Measurements from ENCODE around the gene RDM1.
"Not testable (repeated sequence)": the region's sequence is repeated elsewhere in the genome, so short reads cannot be mapped to it uniquely, and the experiment has no call there.

Gene RDM1

GRCh38 chr17:35897772-35898171 is 32.8 kb downstream of the RDM1 start:
- not testable (repeated sequence) for DNase-seq

- no peak for DNase-seq
These were observed 34.7 kb downstream of the RDM1 start for GRCh38 chr17:35895636-35896587.

- DNase-seq, result no peak
These were observed 36.4 kb downstream of the RDM1 start for GRCh38 chr17:35894206-35894605.

DNA sequence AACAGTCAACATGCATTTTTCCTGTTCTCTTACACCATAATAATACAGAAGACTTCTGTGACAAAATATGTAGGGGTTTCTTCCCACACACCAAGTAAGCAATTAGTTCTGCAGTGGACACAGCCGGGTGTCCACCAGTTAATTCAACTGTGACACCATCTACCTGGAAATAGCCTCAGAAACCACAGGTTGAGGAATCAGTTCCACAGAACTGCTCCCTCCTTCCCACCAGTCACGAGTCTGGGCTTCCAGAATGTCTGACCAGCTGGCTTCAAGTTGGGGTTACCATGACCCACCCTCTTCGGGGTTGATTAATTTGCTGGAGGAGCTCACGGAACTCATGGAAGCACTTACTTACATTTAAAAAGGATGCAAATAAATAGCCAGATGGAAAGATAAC is 36.8 kb downstream of the RDM1 start:
- no peak for DNase-seq

- DNase-seq, result no peak
These were observed 38.2 kb downstream of the RDM1 start for GRCh38 chr17:35892091-35893035.

DNA sequence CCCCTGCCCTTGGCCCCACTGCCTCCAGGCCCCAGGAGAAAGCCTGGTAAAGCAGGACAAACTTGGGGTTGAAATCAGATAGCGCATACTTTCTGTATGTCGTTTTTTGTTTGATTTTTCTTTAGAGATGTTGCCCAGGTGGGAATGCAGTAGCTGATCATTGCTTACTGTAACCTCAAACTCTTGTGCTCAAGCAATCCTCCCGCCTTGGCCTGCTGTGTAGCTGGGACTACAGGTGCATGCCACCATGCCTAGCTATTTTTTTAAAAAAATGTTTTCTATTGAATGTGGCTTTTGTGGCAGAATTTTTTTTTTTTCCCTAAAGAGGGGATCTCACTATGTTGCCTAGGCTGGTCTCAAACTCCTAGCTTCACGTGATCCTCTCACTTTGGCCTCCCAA is 39.3 kb downstream of the RDM1 start:
- DNase-seq, result no peak

DNA sequence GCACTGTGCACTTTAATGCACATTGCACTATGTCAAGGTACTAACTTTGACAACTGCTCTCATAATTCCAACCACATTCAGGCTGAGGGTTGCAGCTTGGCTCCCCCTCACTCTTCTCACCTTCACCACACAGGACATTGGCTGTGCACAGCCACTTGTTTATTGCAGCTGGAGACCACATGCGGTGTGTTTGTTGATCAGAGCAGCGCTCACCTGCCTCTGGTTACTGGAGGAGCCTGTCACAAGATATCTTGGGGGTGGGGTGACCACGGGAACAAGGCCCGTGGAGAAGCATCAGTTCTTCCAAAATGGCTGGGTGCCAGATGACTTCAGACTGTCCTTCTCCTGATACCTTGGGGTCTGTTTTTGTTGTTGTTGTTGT is 39.8 kb downstream of the RDM1 start:
- DNase-seq, result peak; percentile 11

DNA sequence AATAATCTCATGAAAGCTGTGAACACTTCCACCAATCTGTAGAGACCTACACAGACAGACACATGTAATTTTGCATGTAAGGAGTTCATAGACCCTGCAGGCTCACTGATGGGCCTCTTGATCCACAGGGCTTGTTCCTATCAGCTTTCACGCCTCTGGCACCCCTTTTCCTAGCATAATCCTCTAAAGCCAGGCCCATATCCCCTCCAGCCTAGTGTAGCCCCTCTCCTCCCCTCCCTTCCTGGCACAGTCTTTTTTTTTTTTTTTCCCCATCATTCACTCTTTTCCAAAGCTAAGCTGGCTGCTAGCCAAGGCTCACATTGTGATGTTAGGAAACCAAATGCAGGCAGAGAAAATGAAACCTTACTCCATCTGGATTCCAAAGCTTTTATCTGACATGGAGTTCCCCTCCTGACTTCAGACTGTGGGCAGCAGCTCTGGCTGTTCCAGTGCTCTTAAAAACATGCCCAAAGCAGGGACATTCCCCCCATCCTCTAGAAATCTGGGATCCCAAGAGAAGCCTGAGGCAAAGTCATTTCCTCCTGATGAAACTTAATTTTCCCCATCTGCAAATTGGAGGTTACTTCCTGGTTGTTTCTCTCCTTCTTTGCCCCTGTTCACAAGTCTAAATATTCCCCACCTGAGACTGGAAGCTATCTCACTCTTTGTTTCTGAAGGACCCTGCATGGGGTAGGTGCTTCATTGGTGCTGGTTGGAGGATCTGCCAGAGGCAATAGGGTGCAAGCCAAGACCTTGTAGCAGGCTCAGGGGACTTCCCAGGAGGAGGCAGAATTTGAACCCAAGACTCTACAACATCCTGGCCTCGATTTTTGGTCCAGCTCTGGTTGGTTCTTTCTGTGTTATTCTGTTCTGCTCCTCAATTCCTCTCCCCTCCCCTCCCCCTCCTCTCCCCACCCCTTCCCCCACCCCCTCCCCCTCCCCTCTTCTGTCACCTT is 40.5 kb downstream of the RDM1 start:
- DNase-seq, result peak; percentile 34

DNA sequence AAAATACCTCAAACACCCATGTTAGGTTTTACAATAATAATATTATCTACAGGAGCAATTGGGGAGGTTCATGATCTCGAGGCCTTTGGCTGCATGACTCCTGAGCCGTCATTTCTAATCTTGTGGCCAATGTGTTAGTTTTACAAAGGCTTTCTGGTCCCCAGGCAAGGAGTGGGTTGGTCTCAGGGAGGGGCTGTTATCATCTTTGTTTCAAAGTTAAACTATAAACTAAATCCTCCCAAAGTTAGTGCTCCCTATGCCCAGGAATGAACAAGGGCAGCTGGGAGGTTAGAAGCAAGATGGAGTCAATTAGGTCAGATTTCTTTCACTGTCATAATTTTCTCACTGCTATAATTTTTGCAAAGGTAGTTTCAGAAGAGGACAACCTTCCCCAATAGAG is 41.3 kb downstream of the RDM1 start:
- no peak for DNase-seq

DNA sequence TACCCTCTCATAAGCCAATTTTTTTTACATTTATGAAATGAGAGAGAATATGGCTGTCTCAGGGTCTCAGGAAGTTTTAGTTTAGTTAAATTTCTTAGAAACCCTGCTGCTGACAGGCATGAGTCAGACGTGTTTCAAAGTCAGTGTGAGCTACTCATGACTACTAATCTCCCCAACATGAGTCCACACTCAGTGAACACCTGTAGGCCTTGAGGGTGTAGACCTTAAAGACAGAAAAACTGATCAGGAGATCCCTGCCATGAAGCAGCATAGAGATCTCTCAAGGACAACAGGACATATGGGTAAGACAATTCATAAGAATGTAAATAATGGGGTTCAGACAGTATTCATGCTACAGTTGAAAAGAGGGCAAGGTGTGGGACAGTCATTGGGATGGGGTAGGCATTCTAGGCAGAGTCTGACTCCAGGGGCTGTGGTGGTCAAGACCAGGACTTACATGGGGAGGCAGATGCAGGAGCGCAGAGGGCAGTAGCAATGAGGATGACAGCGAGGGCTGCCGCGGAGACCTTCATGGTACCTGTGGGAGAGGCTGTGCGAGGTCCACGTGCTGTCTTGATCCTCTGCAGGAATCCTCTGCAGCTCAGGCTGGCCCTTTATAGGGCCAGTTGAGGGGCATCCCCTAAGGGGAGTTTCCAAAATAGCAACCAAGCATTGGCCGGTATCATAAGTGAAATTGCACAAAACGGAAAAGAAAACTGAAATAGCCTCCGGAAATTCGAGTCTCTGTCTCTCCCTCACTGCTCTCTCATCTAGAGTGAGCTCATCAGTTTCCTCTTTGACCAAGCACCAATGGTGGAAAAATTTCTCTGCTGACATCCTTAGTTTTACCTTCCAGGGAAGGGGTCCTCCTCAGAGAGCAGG is 50.6 kb downstream of the RDM1 start, which contains the start of gene CCL5:
Gene CCL5 (minus strand): TSS at position 588 of the 882 bp plus-strand sequence.
- DNase-seq, result no peak

DNA sequence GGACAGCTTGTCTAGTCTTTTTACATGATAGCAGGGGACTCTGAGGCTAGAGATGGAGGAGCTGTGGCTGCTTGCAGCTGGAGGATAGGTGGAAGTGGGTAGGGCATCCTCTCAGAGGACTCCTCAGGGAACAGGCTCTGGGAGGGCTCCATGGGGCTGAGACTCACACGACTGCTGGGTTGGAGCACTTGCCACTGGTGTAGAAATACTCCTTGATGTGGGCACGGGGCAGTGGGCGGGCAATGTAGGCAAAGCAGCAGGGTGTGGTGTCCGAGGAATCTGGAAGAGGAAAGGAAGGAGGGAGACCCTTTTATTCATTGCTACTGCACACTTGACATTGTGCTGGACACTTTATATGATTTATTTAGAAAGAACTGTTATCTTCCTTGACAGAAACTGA is 52.2 kb downstream of the RDM1 start:
- no peak for DNase-seq

DNA sequence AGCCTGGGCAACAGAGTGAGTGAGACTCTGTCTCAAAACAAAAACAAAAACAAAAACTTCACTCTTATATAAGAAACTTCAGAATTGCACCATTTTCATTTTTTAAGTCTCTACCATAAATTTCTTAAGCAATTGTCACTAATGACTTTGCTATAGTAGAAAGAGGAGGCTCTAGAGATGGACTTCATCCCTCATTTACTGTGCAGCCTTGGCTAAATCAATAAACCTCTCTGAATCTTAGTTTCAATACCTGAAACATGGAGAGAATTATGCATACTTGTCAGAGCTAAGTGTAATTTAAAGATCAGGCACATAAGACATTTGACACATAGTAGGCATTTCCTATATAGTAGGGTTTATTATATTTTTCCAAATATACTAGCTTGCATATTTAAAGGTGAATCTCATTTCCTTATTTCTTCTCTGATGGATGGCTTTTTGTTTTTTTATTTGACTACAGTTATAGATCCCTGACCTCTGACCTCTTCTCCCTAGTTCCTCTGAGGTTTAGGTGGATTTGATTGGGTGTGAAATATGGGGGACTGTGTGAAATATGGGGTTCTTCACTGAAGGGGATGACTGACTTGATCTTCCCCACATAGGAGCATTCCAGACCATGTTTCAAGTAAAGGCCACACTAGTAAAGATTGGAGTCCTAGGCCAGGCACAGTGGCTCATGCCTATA is 53.1 kb downstream of the RDM1 start:
- no peak for DNase-seq

GRCh38 chr17:35876534-35876933 is 54.0 kb downstream of the RDM1 start:
- no peak for DNase-seq

DNA sequence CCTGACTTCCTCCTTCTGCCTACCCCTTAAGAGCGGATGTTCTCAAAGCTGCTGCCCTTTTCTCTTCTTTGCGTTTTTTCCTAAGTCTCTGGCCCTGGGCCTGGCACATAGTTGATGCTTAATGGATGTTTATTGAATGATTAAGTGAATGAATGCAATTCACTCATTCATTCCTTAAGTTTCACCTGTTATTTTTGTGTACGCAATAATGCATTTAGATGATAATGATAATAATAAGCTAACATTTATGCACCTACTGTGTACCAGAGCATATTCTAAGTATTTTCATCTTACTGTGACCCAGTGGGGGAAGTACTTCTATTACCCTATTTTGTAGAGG is 54.8 kb downstream of the RDM1 start:
- DNase-seq, result no peak

DNA sequence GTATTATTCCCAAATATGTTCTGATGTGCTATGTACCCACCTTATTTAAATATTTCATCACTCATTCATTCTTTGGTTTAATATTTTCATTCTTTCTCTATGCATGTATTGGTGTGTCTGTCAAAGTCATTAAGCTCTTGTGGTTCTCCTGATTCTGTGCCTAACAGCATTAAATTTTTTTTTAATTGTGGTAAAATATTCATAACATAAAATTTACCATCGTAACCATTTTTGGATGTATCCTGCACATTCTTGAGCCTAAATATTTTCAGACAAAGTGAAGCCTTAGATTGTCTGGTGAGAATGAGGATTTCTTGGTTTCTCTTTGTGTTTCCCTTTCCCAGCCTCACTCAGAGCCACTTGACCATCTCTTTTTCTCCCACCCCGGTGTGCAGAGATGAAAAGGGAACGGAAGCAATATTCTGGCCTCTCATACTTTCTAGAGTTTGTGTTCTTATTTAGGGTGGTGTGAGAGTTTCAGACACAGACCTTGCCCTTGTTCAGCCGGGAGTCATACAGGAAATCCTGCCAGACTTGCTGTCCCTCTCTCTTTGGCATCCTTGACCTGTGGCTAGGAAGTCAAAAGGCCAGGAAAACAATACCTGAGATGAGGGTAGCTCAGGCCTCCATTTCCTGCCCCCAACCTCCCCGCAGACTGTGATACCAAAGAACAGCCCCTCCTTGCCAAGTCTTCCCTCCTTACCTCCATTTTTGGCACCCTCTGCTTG is 55.3 kb downstream of the RDM1 start:
- DNase-seq, result no peak

GRCh38 chr17:35872196-35872980 is 58.2 kb downstream of the RDM1 start:
- no peak for DNase-seq

- no peak for DNase-seq
These were observed 59.4 kb downstream of the RDM1 start for GRCh38 chr17:35870906-35871819.

- DNase-seq, result no peak
These were observed 61.8 kb downstream of the RDM1 start, which contains the start of gene HEATR9 for GRCh38 chr17:35868737-35869136. TSS of gene HEATR9 (minus strand) at chr17:35868891. CDS start at chr17:35868742, 149 bp downstream.

Data from NCI-H1092 (cell line).